Astrocyte of the cerebellum (primary cell): Measurements from ENCODE around the gene GGA2.
A peak's percentile ranks its signal among the peaks of the same experiment; 100 is the strongest.

Experiments
- DNase-seq: peaks from one replicate; pipeline ENCODE4 v3.0.0-alpha.2; 2011; ENCODE audit warnings: low read depth
- H3K4me3 ChIP-seq: 2 replicates; pipeline ENCODE4 v1.5.1; 2011; ENCODE audit warnings: mild to moderate bottlenecking, low read depth, low read length, moderate library complexity
- CTCF ChIP-seq: IDR thresholded peaks from 2 replicates; pipeline ENCODE4 v1.5.1; 2012; ENCODE audit warnings: low read length, low read depth, moderate library complexity, mild to moderate bottlenecking; ENCODE audit errors: missing control alignments
- in situ Hi-C: cut with HindIII; loops from 2 replicates; pipeline ENCODE4 v1.10.0; 2017; ENCODE audit warnings: low sequenced_read_pairs

Gene GGA2

GRCh38 chr16:23504453-23505179 is 5.7 kb downstream of the GGA2 start:
- peak; percentile 94 for DNase-seq
- no peak for TF ChIP-seq CTCF
- peak overlapping the region; percentile 12 for H3K4me3 ChIP-seq
- in situ Hi-C loops, result no loop called here

GRCh38 chr16:23504076-23504452 is 6.2 kb downstream of the GGA2 start:
- no peak overlapping the region for H3K4me3 ChIP-seq
- in situ Hi-C loops, result no loop called here
- TF ChIP-seq CTCF, result no peak

GRCh38 chr16:23502466-23502865 is 7.8 kb downstream of the GGA2 start:
- in situ Hi-C loops, result no loop called here
- H3K4me3 ChIP-seq, result no peak overlapping the region
- no peak for DNase-seq
- TF ChIP-seq CTCF, result no peak

More at GRCh38 chr16:23504076-23504452, 6.2 kb downstream of the GGA2 start:
- peak; percentile 90 for DNase-seq

- no peak for TF ChIP-seq CTCF
These were observed 9.0 kb downstream of the GGA2 start for GRCh38 chr16:23501291-23501690.

GRCh38 chr16:23500862-23501225 is 9.4 kb downstream of the GGA2 start:
- DNase-seq, result no peak
- H3K4me3 ChIP-seq, result no peak overlapping the region
- in situ Hi-C loops, result no loop called here
- TF ChIP-seq CTCF, result no peak

More at GRCh38 chr16:23501291-23501690, 9.0 kb downstream of the GGA2 start:
- H3K4me3 ChIP-seq, result no peak overlapping the region
- DNase-seq, result no peak
- in situ Hi-C loops, result no loop called here

- no peak for TF ChIP-seq CTCF
- H3K4me3 ChIP-seq, result no peak overlapping the region
- no peak for DNase-seq
- in situ Hi-C loops, result no loop called here
These were observed 10.0 kb downstream of the GGA2 start for GRCh38 chr16:23500212-23500861.
